ENCODE results near the gene IL7R. TPM values are rescaled to one million over a fixed set of nuclear protein-coding genes. Genes with fewer than 3 reads are reported as not detected.

The IL7R gene
- total and polyA plus RNA-seq, 2 experiments from 2014 or later = not detected

DNA sequence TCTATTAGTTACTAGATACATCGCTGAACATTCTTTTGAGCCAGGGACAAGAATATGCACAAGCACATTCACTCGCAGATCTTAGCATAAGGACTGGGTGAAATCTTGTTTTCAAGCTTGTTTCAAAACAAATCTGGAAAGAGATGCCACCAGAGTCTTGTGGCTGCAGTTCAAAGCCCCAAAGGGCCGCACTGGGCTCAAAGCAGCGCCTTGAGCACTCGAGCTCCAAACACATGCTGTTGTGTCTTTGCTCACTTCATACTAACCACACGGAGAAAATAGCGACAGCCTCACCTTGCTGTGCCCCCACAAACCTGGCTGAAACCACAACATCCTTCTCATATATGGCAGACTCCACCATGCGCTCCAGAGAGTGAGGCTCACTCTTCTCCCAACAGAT lies 34.2 kb upstream of the IL7R start:
- peaks cover 6% of the 10 kb centered on the region for H3K4me1 ChIP-seq (ENCODE audit: low read depth)

DNA sequence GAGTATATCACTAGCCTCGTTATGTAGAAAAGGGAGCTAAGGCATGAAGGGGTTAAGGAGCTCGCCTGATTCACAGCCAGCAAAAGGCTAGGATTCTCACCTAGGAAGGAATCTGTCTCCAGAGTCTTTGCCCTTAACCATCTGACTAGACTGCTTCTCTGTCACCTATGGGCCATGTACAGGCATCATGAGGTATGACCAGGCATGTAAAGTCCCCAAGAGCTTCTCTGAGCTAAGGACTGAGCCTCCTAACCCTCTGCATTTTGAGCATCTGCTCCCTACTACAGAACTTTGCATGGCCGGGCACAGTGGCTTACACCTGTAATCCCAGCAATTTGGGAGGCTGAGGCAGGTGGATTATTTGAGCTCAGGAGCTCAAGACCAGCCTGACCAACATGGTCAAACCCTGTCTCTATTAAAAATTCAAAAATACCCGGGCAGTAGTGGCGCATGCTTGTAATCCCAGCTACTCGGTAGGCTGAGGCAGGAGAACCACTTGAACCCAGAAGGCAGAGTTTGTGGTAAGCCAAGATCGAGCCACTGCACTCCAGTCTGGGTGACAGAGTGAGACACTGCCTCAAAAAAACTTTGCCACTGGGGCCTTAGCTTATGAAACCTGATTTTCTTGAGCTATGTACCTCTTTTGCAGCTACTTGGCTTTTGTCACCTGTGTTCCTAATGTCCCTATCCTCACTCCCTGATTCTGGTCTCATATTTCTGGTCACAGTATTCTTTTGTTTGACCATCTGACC lies 33.2 kb upstream of the IL7R start:
- DNase-seq (ENCODE audit: low read depth in 1 of 2, low spot score in 1 of 2) = no peak
- Histone ChIP-seq H3K27me3 (no peaks in the 10 kb centered on the region), H3K36me3 (no peaks in the 10 kb centered on the region), H3K4me3 (no peak overlapping the region), H3K4me1 (ENCODE audit: low read depth) (peaks cover 6% of the 10 kb centered on the region), H3K27ac (no peak overlapping the region), H3K9me3 (ENCODE audit: low read depth) (no peaks in the 10 kb centered on the region)
- TF ChIP-seq, protein P1, sequence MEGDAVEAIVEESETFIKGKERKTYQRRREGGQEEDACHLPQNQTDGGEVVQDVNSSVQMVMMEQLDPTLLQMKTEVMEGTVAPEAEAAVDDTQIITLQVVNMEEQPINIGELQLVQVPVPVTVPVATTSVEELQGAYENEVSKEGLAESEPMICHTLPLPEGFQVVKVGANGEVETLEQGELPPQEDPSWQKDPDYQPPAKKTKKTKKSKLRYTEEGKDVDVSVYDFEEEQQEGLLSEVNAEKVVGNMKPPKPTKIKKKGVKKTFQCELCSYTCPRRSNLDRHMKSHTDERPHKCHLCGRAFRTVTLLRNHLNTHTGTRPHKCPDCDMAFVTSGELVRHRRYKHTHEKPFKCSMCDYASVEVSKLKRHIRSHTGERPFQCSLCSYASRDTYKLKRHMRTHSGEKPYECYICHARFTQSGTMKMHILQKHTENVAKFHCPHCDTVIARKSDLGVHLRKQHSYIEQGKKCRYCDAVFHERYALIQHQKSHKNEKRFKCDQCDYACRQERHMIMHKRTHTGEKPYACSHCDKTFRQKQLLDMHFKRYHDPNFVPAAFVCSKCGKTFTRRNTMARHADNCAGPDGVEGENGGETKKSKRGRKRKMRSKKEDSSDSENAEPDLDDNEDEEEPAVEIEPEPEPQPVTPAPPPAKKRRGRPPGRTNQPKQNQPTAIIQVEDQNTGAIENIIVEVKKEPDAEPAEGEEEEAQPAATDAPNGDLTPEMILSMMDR (IDR thresholded peaks at IDR 0.05; ENCODE audit: low read depth, low read length) = no peak

More for the DNA sequence above, 34.2 kb upstream of the IL7R start:
- no peak overlapping the region for H3K27ac ChIP-seq
- no peaks in the 10 kb centered on the region for H3K27me3 ChIP-seq
- no peak overlapping the region for H3K4me3 ChIP-seq
- no peaks in the 10 kb centered on the region for H3K36me3 ChIP-seq
- H3K9me3 ChIP-seq (ENCODE audit: low read depth) = no peaks in the 10 kb centered on the region
- TF ChIP-seq, protein P1 (IDR thresholded peaks at IDR 0.05; ENCODE audit: low read depth, low read length) = no peak
- DNase-seq (ENCODE audit: low read depth in 1 of 2, low spot score in 1 of 2) = no peak

GRCh38 chr5:35826056-35826455 lies 30.6 kb upstream of the IL7R start:
- Histone ChIP-seq H3K27ac (no peak overlapping the region), H3K27me3 (no peaks in the 10 kb centered on the region), H3K4me3 (no peak overlapping the region), H3K36me3 (no peaks in the 10 kb centered on the region), H3K9me3 (ENCODE audit: low read depth) (no peaks in the 10 kb centered on the region), H3K4me1 (ENCODE audit: low read depth) (peaks cover 6% of the 10 kb centered on the region)
- DNase-seq (ENCODE audit: low read depth in 1 of 2, low spot score in 1 of 2) = no peak
- TF ChIP-seq, protein P1 (IDR thresholded peaks at IDR 0.05; ENCODE audit: low read depth, low read length) = no peak

GRCh38 chr5:35826554-35826953 lies 30.1 kb upstream of the IL7R start:
- TF ChIP-seq, protein P1 (IDR thresholded peaks at IDR 0.05; ENCODE audit: low read depth, low read length) = no peak
- Histone ChIP-seq H3K4me3 (no peak overlapping the region), H3K9me3 (ENCODE audit: low read depth) (no peaks in the 10 kb centered on the region), H3K36me3 (no peaks in the 10 kb centered on the region), H3K27ac (no peak overlapping the region), H3K27me3 (no peaks in the 10 kb centered on the region), H3K4me1 (ENCODE audit: low read depth) (peaks cover 6% of the 10 kb centered on the region)
- no peak for DNase-seq (ENCODE audit: low read depth in 1 of 2, low spot score in 1 of 2)

- Histone ChIP-seq H3K4me1 (ENCODE audit: low read depth) (peaks cover 6% of the 10 kb centered on the region), H3K4me3 (no peak overlapping the region), H3K27ac (no peak overlapping the region), H3K9me3 (ENCODE audit: low read depth) (no peaks in the 10 kb centered on the region), H3K27me3 (no peaks in the 10 kb centered on the region), H3K36me3 (no peaks in the 10 kb centered on the region)
- DNase-seq (ENCODE audit: low read depth in 1 of 2, low spot score in 1 of 2) = no peak
- TF ChIP-seq, protein P1 (IDR thresholded peaks at IDR 0.05; ENCODE audit: low read depth, low read length) = no peak
These were observed 28.6 kb upstream of the IL7R start for GRCh38 chr5:35828082-35828598.

Data from cardiac muscle cell (in vitro differentiated cells and primary cell).